Measurements from ENCODE around the gene DNAJC12. TPM values are rescaled to one million over a fixed set of nuclear protein-coding genes. Genes with fewer than 3 reads are reported as not detected.

DNAJC12 gene
- total RNA-seq, 2 donors from 2014 or later, result 0.68 to 37.3 TPM

DNA sequence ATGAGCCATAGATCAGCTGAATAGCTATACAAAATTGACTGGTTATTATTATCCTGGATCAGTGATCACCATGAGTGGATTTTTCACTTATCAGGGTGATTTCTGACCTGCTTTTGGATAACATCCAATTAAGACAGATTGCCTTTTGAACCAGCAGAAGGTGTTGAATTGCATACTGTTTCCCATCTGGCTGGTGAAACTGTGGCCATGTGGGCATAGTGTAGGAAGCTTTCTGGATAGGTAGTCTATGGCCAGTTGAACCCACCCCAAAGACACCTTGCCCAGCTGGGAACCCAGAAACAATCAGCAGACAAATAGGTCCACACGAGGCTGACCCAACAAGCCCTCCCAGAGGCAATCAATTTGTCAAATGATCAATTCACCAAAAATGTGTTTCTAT is 29.3 kb downstream of the DNAJC12 start:
- peaks cover 0 to 7% of the 10 kb centered on the region in 2 donors for H3K9me3 Mint-ChIP-seq
- DNase-seq (ENCODE audit: low spot score in 2 of 2), result no peak
- H3K27ac Mint-ChIP-seq, result no peak overlapping the region
- no peak for ATAC-seq
- peaks cover 0 to 37% of the 10 kb centered on the region in 2 donors for H3K36me3 Mint-ChIP-seq

- no peak overlapping the region for H3K27ac Mint-ChIP-seq
- ATAC-seq (no peak), DNase-seq (ENCODE audit: low spot score in 2 of 2) (no peak)
- peaks cover 0 to 36% of the 10 kb centered on the region in 2 donors for H3K36me3 Mint-ChIP-seq
- H3K9me3 Mint-ChIP-seq, result peaks cover 0 to 7% of the 10 kb centered on the region in 2 donors
These were observed 30.0 kb downstream of the DNAJC12 start for GRCh38 chr10:67807855-67808456.

GRCh38 chr10:67804395-67804678 is 33.7 kb downstream of the DNAJC12 start:
- DNase-seq (ENCODE audit: low spot score in 2 of 2), result no peak
- Mint-ChIP-seq H3K9me3 (no peaks in the 10 kb centered on the region), H3K27ac (peak overlapping the region in 1 of 2 donors; percentile 96), H3K36me3 (peaks cover 0 to 11% of the 10 kb centered on the region in 2 donors)
- no peak for ATAC-seq

DNA sequence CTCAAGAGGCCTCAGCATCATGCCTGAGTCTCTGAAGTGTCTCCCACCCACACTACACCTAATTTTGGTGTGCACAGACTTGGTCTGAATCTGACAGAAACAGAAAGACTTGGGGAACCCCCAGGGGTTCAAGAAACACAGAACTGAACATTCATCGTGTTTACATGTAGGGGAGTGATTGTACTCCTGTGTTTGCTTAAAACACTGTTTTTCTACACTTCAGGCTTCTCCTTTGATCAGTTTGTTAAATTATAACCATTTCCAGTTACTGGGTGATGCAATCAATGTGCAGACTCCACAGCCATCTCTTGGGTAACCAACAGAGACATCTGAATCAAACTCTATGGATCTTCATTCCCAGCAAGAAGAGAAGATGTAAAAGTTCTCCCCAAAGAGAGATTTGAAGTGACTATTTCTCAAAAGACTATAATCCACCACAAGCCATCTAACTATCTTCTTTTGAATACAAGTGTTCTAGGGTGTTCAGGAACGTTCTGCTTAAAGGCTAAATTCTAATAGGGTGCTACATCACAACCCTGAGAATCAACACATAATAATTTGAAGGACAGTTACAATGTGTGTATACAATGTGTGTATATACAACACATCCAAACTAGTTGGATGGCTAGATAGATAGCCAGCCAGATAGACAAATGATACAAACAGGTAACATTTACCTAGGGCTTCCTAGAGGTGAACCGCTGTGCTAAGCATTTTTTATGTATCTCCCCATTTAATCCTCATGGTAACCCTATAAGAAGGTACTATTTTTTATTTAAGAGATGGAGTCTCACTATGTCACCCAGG is 34.2 kb downstream of the DNAJC12 start:
- Mint-ChIP-seq H3K36me3 (peaks cover 0 to 7% of the 10 kb centered on the region in 2 donors), H3K9me3 (no peaks in the 10 kb centered on the region), H3K27ac (peak overlapping the region in 1 of 2 donors; percentile 96)
- peak in 1 of 2 donors; percentile 44 for DNase-seq (ENCODE audit: low spot score in 2 of 2)
- peak; percentile 54 to 95 for ATAC-seq

DNA sequence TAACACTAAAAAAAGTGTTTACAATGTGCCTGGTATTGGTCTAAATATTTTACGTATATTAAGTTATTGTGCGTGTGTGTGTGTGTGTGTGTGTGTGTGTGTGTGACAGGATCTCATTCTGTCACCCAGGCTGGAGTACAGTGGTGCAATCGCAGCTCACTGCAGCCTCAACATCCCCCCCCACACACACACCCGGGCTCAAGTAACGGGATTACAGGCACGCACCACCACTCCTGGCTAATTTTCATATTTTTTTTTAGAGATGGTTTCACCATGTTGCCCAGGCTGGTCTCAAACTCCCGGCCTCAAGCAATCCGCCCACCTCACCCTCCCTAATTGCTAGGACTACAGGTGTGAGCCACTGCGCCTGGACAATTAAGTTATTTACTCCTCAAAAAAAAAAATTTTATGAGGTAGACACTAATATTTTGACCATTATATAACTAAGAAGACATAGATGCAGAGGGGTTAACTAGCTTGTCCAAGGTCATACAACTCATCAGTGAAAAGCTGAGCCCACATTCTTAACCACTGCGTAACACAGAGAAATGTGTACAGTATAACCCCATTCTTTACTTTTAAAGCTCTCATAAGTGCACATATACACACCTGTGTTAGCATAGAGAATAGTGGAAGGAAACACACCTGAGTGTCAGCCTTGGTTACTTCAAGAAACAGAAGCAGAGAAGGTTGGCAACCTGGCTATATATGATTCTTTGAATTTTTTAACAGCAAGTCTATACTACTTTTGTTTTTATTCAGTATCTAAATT is 35.0 kb downstream of the DNAJC12 start:
- ATAC-seq, result peak; percentile 5 to 76
- H3K27ac Mint-ChIP-seq, result peak overlapping the region in 1 of 2 donors; percentile 65
- DNase-seq (ENCODE audit: low spot score in 2 of 2), result no peak
- no peaks in the 10 kb centered on the region for H3K9me3 Mint-ChIP-seq
- peaks cover 0 to 7% of the 10 kb centered on the region in 2 donors for H3K36me3 Mint-ChIP-seq

GRCh38 chr10:67801118-67801517 is 36.9 kb downstream of the DNAJC12 start:
- no peak for DNase-seq (ENCODE audit: low spot score in 2 of 2)
- Mint-ChIP-seq H3K36me3 (peaks cover 0 to 7% of the 10 kb centered on the region in 2 donors), H3K27ac (no peak overlapping the region), H3K9me3 (no peaks in the 10 kb centered on the region)
- ATAC-seq, result no peak

DNA sequence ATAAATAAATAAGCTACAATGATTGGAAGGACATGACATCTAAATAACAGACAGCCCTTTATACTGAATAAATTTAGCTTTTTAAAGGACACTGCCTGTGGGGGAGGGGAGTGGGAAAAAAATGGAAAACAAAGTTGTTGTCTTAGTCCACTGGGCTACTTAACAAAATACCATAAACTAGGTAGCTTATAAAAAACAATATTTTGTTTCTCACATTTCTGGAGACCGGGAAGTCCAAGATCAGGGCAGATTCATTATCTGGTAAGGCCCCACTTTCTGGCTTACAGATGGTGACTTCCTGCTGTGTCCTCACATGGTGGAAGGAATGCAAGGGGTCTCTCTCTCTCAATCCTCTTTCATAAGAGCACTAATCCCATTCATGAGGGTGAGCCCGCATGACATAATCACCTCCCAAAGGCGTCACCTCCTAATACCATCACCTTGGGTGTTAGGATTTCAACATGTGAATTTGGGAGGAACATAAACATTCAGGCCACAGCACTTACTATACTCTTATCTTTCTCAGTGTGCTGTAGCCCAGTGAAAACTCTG is 43.0 kb downstream of the DNAJC12 start:
- Mint-ChIP-seq H3K36me3 (no peaks in the 10 kb centered on the region), H3K27ac (no peak overlapping the region), H3K9me3 (peaks cover 0 to 3% of the 10 kb centered on the region in 2 donors)
- no peak for DNase-seq (ENCODE audit: low spot score in 2 of 2)
- no peak for ATAC-seq

DNA sequence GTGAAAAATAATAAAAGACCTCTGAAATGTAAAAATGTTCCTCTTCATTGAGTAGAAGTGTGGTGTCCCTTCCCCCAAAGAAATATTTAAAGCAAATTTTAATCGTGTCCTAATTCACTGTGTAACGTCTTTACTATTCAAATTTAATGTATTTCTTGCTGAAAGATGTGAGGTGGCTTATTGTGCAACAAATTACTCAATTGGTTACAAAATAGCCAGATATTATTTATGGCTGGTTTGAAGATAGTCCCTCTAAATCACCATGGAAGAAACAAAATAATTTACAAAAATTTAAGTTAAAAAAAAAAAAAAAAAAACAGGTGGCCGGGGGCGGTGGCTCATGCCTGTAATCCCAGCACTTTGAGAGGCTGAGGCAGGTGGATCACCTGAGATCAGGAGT is 43.7 kb downstream of the DNAJC12 start:
- ATAC-seq (no peak), DNase-seq (ENCODE audit: low spot score in 2 of 2) (no peak)
- H3K27ac Mint-ChIP-seq, result no peak overlapping the region
- H3K9me3 Mint-ChIP-seq, result peaks cover 0 to 3% of the 10 kb centered on the region in 2 donors
- no peaks in the 10 kb centered on the region for H3K36me3 Mint-ChIP-seq

GRCh38 chr10:67793313-67793712 is 44.7 kb downstream of the DNAJC12 start:
- ATAC-seq, result no peak
- Mint-ChIP-seq H3K36me3 (no peaks in the 10 kb centered on the region), H3K9me3 (peaks cover 0 to 3% of the 10 kb centered on the region in 2 donors), H3K27ac (no peak overlapping the region)
- no peak for DNase-seq (ENCODE audit: low spot score in 2 of 2)

- Mint-ChIP-seq H3K27ac (no peak overlapping the region), H3K36me3 (no peaks in the 10 kb centered on the region), H3K9me3 (peaks cover 0 to 3% of the 10 kb centered on the region in 2 donors)
- DNase-seq (ENCODE audit: low spot score in 2 of 2) (no peak), ATAC-seq (no peak)
These were observed 45.3 kb downstream of the DNAJC12 start for GRCh38 chr10:67792653-67793052.

- Mint-ChIP-seq H3K36me3 (no peaks in the 10 kb centered on the region), H3K9me3 (peaks cover 0 to 3% of the 10 kb centered on the region in 2 donors), H3K27ac (peak overlapping the region; percentile 84 to 98)
- peak in 1 of 2 donors; percentile 38 for DNase-seq (ENCODE audit: low spot score in 2 of 2)
- ATAC-seq, result peak; percentile 88 to 90
These were observed 47.2 kb downstream of the DNAJC12 start for GRCh38 chr10:67790534-67791408.

DNA sequence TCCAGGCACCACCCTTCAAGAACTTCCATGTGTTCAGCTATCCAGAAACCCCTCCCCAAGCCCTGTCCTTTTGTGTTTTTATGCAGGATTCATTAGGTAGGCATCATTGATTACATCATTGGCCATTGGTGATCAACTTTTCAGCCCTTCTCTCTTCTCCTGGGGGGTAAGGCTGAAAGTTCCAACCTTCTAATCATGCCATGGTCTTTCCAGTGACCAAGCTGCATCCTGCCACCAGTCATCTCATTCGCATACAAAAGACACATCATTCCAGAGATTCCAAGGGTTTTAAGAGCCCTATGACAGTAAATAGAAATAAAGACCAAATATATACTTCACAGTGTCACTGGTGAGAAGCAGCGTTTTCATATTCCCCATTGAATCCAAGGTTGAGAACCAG is 48.2 kb downstream of the DNAJC12 start:
- ATAC-seq (no peak), DNase-seq (ENCODE audit: low spot score in 2 of 2) (no peak)
- Mint-ChIP-seq H3K27ac (peak overlapping the region in 1 of 2 donors; percentile 98), H3K36me3 (no peaks in the 10 kb centered on the region), H3K9me3 (peaks cover 0 to 3% of the 10 kb centered on the region in 2 donors)

GRCh38 chr10:67788028-67788886 is 49.7 kb downstream of the DNAJC12 start:
- Mint-ChIP-seq H3K27ac (peak overlapping the region; percentile 15 to 33), H3K36me3 (no peaks in the 10 kb centered on the region), H3K9me3 (peaks cover 0 to 2% of the 10 kb centered on the region in 2 donors)
- peak; percentile 52 to 63 for ATAC-seq
- peak; percentile 69 to 89 for DNase-seq (ENCODE audit: low spot score in 2 of 2)

DNA sequence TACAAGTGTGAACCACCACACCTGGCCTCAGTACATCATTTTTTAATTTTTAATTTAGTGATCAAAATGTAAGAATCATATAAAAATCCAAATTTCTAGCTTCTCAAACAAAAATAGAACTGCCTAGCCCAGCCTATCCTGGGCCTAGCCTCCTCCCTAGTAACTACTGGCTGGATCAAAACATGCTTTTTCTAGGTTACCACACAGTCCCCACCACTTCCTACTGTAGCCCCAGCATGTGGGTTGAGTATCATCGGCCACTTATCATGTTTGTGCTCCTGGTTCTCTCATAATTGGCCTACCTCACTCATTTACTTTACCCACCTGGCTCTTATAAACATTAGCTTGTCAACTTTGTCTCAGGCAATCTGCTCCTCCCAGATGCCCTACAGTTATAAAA is 52.9 kb downstream of the DNAJC12 start:
- Mint-ChIP-seq H3K27ac (peak overlapping the region in 1 of 2 donors; percentile 46), H3K36me3 (no peaks in the 10 kb centered on the region), H3K9me3 (no peaks in the 10 kb centered on the region)
- ATAC-seq (peak; percentile 54 to 71), DNase-seq (ENCODE audit: low spot score in 2 of 2) (no peak)

DNA sequence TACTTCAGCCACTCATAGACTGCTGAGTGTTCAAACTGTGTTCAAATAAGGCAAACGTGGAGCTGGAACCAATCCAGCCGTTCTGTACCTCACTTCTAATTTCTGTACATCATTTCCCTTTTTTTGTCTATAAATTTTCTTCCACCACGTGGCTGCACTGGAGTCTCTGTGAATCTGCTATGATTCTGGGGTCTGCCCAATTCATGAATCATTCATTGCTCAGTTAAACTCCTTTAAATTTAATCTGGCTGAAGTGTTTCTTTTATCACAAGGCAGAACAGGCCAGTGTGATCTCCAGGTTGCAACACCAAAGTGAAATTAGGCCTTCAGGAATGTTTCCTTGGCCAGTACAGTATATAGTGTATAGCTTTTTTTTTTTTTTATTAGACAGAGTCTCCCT is 53.5 kb downstream of the DNAJC12 start:
- H3K9me3 Mint-ChIP-seq, result no peaks in the 10 kb centered on the region
- ATAC-seq, result no peak
- H3K36me3 Mint-ChIP-seq, result no peaks in the 10 kb centered on the region
- peak overlapping the region in 1 of 2 donors; percentile 56 for H3K27ac Mint-ChIP-seq
- DNase-seq (ENCODE audit: low spot score in 2 of 2), result no peak
